GM13977 (cell line): ENCODE measurements around the gene CARD16.
"Not testable (repeated sequence)": the region's sequence is repeated elsewhere in the genome, so short reads cannot be mapped to it uniquely, and the experiment has no call there.

Experiments used
- DNase-seq: peaks from one replicate; pipeline ENCODE4 v3.0.0; 2012; ENCODE audit warnings: low spot score
- in situ Hi-C: fragments of 300-500 bp; cut with MboI; formaldehyde crosslinking; loops from one replicate; pipeline ENCODE4 v1.12.0; 2022; ENCODE audit warnings: low sequenced_read_pairs, low pct_unique_long_range_greater_than_20kb, mixed read lengths, inconsistent platforms; ENCODE audit not compliant: unreplicated experiment
- TF ChIP-seq, protein P1 (sequence below): IDR thresholded peaks from 2 replicates; pipeline ENCODE4 v1.5.1; 2012; ENCODE audit warnings: mild to moderate bottlenecking, control low read depth; ENCODE audit not compliant: insufficient read depth; ENCODE audit errors: extremely low read depth, missing control alignments

CARD16 gene

DNA sequence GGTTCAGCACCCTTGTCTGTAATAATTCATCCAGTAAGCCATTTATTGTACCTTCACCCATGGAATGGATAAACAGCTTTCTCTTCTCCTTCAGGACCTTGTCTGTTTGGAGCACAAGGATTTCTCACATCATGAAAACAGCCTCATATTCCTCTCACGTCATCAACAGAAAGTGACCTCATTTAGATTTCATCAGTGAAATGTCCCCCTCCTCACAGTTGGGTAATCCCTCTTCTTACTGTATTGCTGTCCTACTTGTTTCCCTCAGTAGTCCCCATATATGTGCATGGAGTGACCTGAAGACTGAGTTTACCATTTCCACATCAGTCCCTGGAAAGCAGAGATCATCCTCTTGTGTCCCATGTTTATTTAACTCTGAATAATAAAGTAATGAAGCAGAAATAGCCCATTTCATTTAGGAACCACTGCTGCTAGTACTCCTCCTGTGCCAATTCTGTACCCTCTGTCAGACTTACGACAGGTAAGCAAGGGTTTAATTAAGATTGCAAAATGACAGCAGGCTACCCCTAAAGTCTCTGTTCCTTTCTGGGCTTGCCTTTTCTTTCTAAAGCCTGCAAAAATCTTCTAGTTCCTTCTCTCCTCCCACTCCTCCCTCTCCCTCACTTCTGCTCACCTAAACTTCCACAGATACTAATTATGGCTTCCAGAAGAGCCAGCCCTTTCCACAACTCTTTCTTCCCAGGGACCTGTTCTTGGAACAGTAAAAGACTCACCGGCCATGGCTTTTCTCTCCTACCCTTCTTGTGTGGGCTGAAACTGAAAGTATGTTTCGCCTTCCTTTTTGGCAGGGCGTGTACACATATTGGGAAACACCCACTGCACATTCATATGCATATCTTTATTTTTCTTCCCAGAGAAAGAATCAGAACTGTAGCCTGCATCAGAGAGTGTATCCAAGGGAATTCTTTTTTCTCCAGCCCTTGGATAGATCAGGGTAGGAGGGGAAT lies at the start of gene CARD16:
Gene CARD16, minus strand, starts transcription at position 779 of the 968 bp plus-strand sequence. Its CDS starts 38 bp downstream, at position 741.
- in situ Hi-C loops: not testable (repeated sequence)
- peak; percentile 18 for DNase-seq

DNA sequence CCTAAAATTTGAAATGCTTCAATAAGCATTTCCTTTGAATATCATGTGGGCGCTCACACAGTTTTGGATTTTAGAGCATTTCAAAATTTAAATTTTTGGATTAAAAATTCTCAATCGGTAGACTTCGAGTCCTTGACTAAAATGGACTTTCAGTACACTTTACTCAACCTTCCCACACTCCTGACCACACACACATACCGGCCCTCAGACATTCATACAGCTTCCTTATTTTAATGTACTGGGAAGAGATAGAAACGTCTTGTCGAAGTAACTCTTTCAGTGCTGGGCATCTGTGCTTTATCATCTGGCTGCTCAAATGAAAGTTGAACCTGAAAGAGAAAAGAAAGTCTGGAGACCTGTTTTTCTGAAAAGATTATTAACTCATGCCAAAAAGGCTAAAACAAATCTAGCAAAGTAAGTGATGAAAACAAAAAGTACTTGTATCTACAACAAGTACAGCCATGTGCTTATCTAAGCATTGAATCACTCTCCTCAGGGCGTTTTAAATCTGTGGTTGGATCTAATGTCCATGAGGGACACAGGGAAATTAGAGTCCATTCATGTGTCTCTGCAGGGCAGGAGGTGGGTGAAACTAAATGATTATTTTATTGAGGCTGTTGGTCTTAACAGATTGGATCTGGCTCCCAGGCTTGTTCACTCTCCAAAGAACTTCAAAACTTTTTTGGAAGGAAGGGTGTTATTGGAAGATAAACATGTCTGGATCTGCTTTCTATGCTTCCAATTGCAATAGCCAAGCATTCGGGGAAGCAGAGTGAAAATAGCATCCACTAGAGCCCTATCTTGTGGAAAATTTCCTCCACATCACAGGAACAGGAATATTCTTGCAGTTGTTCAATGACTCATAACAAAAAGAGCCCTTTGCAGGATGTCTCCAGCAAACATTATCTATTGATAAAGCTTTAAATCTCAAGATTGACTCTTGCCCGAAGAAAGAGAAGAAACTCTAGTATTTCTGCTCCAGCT lies 47.4 kb upstream of the CARD16 start:
- TF ChIP-seq, protein P1, sequence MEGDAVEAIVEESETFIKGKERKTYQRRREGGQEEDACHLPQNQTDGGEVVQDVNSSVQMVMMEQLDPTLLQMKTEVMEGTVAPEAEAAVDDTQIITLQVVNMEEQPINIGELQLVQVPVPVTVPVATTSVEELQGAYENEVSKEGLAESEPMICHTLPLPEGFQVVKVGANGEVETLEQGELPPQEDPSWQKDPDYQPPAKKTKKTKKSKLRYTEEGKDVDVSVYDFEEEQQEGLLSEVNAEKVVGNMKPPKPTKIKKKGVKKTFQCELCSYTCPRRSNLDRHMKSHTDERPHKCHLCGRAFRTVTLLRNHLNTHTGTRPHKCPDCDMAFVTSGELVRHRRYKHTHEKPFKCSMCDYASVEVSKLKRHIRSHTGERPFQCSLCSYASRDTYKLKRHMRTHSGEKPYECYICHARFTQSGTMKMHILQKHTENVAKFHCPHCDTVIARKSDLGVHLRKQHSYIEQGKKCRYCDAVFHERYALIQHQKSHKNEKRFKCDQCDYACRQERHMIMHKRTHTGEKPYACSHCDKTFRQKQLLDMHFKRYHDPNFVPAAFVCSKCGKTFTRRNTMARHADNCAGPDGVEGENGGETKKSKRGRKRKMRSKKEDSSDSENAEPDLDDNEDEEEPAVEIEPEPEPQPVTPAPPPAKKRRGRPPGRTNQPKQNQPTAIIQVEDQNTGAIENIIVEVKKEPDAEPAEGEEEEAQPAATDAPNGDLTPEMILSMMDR: no peak
- in situ Hi-C loops: no loop called here
- no peak for DNase-seq

DNA sequence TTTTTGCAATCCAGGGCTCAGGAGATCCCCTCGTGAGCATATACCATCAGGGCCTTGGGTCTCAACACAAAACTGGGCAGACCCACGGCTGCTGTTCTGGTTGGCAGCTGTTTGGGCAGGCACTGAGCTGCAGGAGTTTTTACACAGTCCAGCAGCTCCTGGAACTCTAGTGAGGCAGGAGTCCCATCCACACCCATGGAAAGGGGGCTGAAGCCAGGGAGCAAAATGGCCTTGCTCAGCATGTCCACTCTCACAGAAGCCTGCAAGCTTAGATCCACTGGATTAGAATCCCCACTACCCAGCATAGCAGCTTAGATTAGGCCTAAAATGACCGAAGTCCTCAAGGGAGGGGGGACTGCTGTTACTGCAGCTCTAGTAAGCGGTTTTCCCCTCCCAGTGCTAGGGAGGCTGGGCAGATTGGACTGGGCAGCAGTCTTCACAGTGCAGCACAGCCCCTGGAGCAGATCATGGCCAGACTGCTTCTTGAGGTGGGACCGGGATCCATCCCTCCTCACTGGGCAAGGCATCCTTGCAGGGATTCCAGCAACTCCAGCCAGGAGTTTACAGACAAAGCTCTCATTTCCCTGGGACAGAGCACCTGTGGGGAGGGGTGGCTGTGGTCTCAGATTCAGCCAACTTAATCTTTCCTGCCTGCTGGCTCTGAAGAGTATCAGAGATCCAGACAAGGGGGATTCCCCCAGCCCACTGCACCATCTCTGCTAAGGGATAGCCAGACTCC lies 36.4 kb upstream of the CARD16 start:
- in situ Hi-C loops: no loop called here
- TF ChIP-seq, protein P1: no peak
- no peak for DNase-seq

DNA sequence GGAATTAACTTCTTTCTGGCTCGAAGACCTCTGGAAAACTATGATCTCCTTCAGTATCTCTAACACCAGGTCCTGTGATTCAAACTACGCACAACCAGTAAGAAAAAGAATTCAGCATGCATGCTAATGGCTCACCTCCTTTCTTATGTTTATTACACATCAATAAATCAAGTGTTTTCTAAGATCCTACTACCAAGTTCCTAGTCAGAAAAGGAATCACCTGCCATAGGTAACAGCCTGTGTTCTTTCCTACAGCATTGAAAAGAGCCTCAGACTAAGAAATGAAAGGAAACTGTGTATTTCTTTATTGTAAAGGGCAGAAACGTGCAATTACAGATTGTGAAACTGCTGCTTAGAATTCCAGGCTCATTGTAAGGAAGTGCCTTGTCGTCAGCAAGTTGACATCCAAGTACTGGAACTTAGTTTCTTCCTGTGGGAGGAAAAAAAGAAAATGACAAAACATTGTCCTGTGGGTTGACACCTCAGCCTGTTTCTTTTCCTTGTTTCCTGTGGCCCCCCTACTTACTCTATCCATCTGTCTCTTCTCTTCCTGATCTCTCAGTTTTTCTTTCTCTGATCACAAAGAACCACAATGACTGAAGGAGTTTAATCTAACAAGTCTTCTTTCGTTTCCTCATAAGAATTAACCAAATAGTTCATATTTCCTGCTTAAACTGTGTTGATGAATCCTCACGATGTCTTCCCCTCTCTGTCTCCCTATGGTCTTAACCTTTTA lies 35.2 kb upstream of the CARD16 start:
- in situ Hi-C loops, DNase-seq: not testable (repeated sequence)

DNA sequence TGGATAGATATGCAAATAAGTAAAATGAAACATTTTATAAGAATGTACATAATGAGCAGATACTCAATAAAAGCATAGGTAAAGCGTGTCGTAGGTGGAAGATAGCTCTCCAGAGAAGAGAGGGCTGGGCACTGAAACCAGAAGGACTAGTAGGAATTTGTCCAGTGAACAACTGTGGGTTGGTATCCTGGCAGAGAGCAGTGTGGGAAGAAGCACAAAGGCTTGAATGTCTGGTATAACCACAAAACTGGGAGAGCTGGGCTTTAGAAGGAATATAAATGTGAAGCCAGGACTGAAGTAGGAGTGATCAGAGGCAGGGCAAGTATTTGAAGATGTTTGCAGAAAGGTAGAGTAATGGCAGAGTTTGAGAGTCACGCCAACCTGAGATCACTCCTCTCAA lies 33.1 kb upstream of the CARD16 start:
- no peak for DNase-seq
- TF ChIP-seq, protein P1: no peak
- in situ Hi-C loops: no loop called here

DNA sequence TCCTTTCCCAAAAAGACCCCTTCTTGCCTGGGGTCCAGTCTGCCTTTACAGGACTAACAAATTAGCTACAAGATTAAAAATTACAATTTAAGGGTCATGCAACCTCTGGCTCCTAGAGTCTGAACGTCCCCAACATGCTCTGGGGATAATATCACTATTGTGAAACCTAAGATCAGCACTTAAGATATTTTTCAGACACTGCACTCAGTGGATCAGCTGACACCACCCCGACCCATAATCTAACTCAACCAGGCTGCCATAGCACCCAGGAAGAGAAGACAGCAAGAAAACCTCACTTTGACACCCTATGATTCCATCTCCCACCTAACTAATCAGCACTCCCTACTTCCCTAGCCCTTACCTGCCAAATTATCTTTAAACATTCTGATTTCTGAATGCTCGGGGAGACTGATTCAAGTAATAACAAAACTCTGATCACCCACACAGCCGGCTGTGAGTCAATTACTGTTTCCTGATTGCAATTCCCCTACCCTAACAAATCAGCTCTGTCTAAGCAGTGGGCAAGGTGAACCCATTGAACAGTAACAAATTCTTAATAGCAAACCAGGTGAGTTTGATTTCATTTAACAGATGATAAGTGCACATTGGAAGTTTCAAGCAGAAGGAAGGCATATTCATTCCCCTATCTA lies 32.1 kb upstream of the CARD16 start:
- DNase-seq, in situ Hi-C loops: not testable (repeated sequence)

DNA sequence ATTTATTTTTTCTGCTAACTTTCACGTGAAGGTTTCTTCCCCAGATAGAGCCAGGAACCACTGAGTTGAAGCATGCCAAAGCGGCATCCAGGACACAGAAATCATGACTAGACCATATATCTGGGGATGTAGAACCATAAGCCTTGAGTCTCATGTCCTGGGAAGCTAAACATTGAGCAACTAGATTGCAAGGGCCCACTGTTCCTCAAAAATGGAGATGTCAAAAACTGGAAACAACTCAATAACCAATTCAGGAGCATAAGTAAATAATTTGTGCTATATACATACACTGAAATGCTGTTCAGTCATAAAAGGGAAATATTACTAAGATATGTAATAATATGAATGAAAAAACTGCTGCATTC lies 29.0 kb upstream of the CARD16 start:
- in situ Hi-C loops: no loop called here
- TF ChIP-seq, protein P1: no peak
- DNase-seq: no peak
